HG02852 (cell line): ENCODE data around the gene APMAP.
A peak's percentile ranks its signal among the peaks of the same experiment; 100 is the strongest.

ENCODE experiments used
- ATAC-seq: cut with Tn5 transposase; IDR thresholded peaks from one replicate; pipeline ENCODE4 v1.9.1; 2021; ENCODE audit warnings: mild to moderate bottlenecking, moderate library complexity; ENCODE audit not compliant: unreplicated experiment

Gene APMAP

GRCh38 chr20:24991897-24992486, 559 bp downstream of the APMAP start:
- ATAC-seq, result peak; percentile 34

GRCh38 chr20:24990810-24991252, 1.7 kb downstream of the APMAP start:
- ATAC-seq, result no peak

GRCh38 chr20:24989162-24989561, 3.4 kb downstream of the APMAP start:
- no peak for ATAC-seq

GRCh38 chr20:24987873-24988835, 4.4 kb downstream of the APMAP start:
- no peak for ATAC-seq

- ATAC-seq, result no peak
Measured at GRCh38 chr20:24987244-24987643, 5.3 kb downstream of the APMAP start.

GRCh38 chr20:24986436-24987015, 6.0 kb downstream of the APMAP start:
- no peak for ATAC-seq

- no peak for ATAC-seq
Measured at GRCh38 chr20:24985802-24986201, 6.7 kb downstream of the APMAP start.

- ATAC-seq, result no peak
Measured at GRCh38 chr20:24984961-24985640, 7.5 kb downstream of the APMAP start.

GRCh38 chr20:24983896-24984295, 8.7 kb downstream of the APMAP start:
- no peak for ATAC-seq

- ATAC-seq, result no peak
Measured at GRCh38 chr20:24981790-24982189, 10.8 kb downstream of the APMAP start.

- no peak for ATAC-seq
Measured at GRCh38 chr20:24981282-24981681, 11.3 kb downstream of the APMAP start.

GRCh38 chr20:24980291-24981053, 12.1 kb downstream of the APMAP start:
- no peak for ATAC-seq

- no peak for ATAC-seq
Measured at GRCh38 chr20:24979036-24979960, 13.3 kb downstream of the APMAP start.

- no peak for ATAC-seq
Measured at GRCh38 chr20:24978513-24978912, 14.0 kb downstream of the APMAP start.

- no peak for ATAC-seq
Measured at GRCh38 chr20:24977797-24978196, 14.8 kb downstream of the APMAP start.

- no peak for ATAC-seq
Measured at GRCh38 chr20:24977336-24977735, 15.2 kb downstream of the APMAP start.

- ATAC-seq, result no peak
Measured at GRCh38 chr20:24972341-24972740, 20.2 kb downstream of the APMAP start.

- ATAC-seq, result no peak
Measured at GRCh38 chr20:24971376-24972101, 21.0 kb downstream of the APMAP start.

- ATAC-seq, result no peak
Measured at GRCh38 chr20:24970754-24971153, 21.8 kb downstream of the APMAP start.
